Measurements from ENCODE around the gene RINL. TPM values are rescaled to one million over a fixed set of nuclear protein-coding genes. Genes with fewer than 3 reads are reported as not detected.

The RINL gene
- total and polyA plus RNA-seq, 2 of the 4 experiments (the other 2 are of a cell fraction) = 0.72 to 1.9 TPM

DNA sequence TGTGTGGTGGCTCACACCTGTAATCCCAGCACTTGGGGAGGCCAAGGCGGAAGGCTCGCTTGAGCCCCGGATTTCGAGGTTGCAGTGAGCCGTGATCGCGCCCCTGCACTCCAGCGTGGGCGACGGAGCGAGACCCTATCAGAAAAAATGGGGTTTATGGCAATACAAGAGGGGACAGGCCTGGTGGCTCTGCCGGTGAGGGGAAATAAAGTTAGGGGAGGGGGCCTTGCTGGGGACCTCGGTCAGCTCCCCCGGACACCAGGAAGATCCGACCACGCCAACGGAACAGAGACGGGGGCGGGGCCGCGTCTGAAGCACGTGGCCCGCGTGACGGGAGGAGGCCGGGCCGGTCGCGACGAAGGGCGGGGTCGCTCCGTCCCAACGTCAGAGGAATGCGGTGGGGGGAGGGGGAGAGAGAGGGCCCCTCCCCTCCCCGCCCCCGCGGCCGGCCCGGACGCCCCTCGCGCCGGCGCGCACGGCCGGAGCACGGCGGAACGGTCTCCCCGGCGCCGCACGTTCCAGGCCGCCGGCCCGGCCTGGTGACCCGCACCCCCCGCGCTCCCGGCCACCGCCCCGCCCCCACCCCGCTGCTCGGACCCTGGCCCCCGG, 26.3 kb downstream of the RINL start (continued):
- TF ChIP-seq, protein P1, sequence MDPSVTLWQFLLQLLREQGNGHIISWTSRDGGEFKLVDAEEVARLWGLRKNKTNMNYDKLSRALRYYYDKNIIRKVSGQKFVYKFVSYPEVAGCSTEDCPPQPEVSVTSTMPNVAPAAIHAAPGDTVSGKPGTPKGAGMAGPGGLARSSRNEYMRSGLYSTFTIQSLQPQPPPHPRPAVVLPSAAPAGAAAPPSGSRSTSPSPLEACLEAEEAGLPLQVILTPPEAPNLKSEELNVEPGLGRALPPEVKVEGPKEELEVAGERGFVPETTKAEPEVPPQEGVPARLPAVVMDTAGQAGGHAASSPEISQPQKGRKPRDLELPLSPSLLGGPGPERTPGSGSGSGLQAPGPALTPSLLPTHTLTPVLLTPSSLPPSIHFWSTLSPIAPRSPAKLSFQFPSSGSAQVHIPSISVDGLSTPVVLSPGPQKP (IDR thresholded peaks at IDR 0.05; ENCODE audit: borderline replicate concordance, low read depth, low read length) = no peak
- TF ChIP-seq MXI1 (IDR thresholded peaks at IDR 0.05; ENCODE audit: borderline replicate concordance, low read depth, low read length) (peak; percentile 97), RCOR1 (IDR thresholded peaks at IDR 0.05; ENCODE audit: insufficient replicate concordance, low read length) (no peak), POLR2A (IDR thresholded peaks at IDR 0.05; ENCODE audit: low read depth, low read length) (no peak; the same call in 1 of the 2 replicates), CHD1 (IDR thresholded peaks at IDR 0.05; ENCODE audit: low read depth, low read length) (0 out of 2 replicates have a peak, but pooled peaks have one; percentile 21), MAFK (IDR thresholded peaks at IDR 0.05; ENCODE audit: low read depth, low read length) (no peak), FOS (IDR thresholded peaks at IDR 0.05; ENCODE audit: low read depth, low read length) (peak; percentile 10; the same call in 1 of the 2 replicates), RAD21 (IDR thresholded peaks at IDR 0.05; ENCODE audit: low read length) (no peak)
